ENCODE measurements around the gene SYT2. TPM values are rescaled to one million over a fixed set of nuclear protein-coding genes. Genes with fewer than 3 reads are reported as not detected.

Gene SYT2
- total RNA-seq, 1 experiment from 2014 or later: 0.69 TPM

- TF ChIP-seq EZH2 (IDR thresholded peaks at IDR 0.05; ENCODE audit: borderline replicate concordance, low read depth, low read length, poor library complexity, severe bottlenecking) (no peak), CTCF (conservative IDR thresholded peaks at IDR 0.05; ENCODE audit: low read depth, low read length) (no peak)
- no peaks in the 10 kb centered on the region for H3K9me3 ChIP-seq (ENCODE audit: low read depth, low read length, poor library complexity, severe bottlenecking)
- ChIA-PET CTCF (no interaction called here), POLR2A (ENCODE audit: low non-redundant PET) (no interaction called here)
- H3K27me3 ChIP-seq (replicated peaks; ENCODE audit: insufficient read depth, low read depth, low read length, poor library complexity): no peaks in the 10 kb centered on the region
- no TSS peak for BruUV-seq (replicated peaks)
- no peaks in the 10 kb centered on the region for H3K4me1 ChIP-seq (ENCODE audit: insufficient read depth, low read length, poor library complexity, severe bottlenecking)
- no peak overlapping the region for H3K27ac ChIP-seq (ENCODE audit: low read depth, low read length, poor library complexity, severe bottlenecking)
- H3K4me3 ChIP-seq (ENCODE audit: low read depth, low read length, poor library complexity, severe bottlenecking): no peak overlapping the region
- no peaks in the 10 kb centered on the region for H3K36me3 ChIP-seq (ENCODE audit: insufficient read depth, low read length, poor library complexity, severe bottlenecking)
- intact Hi-C loops (cut with micrococcal nuclease; ENCODE audit: unreplicated experiment): no loop called here
- DNase-seq (ENCODE audit: low spot score): peak; percentile 47
Observed at GRCh38 chr1:202671399-202671798, 38.9 kb downstream of the SYT2 start.

GRCh38 chr1:202665417-202665816, 44.8 kb downstream of the SYT2 start:
- Histone ChIP-seq H3K4me1 (ENCODE audit: insufficient read depth, low read length, poor library complexity, severe bottlenecking) (peaks cover 6% of the 10 kb centered on the region), H3K27ac (ENCODE audit: low read depth, low read length, poor library complexity, severe bottlenecking) (no peak overlapping the region), H3K9me3 (ENCODE audit: low read depth, low read length, poor library complexity, severe bottlenecking) (no peaks in the 10 kb centered on the region), H3K36me3 (ENCODE audit: insufficient read depth, low read length, poor library complexity, severe bottlenecking) (no peaks in the 10 kb centered on the region), H3K27me3 (replicated peaks; ENCODE audit: insufficient read depth, low read depth, low read length, poor library complexity) (peaks cover 11% of the 10 kb centered on the region), H3K4me3 (ENCODE audit: low read depth, low read length, poor library complexity, severe bottlenecking) (no peak overlapping the region)
- BruUV-seq (replicated peaks): no TSS peak
- POLR2A ChIA-PET (ENCODE audit: low non-redundant PET): no interaction called here
- intact Hi-C loops (cut with micrococcal nuclease; ENCODE audit: unreplicated experiment): no loop called here
- CTCF ChIA-PET: interaction anchor here (0.6 to 1.0 kb wide), 2 partner anchors 54 to 535 kb away, joined by 3 to 4 read pairs; no protein-coding TSS in a partner anchor
- TF ChIP-seq EZH2 (IDR thresholded peaks at IDR 0.05; ENCODE audit: borderline replicate concordance, low read depth, low read length, poor library complexity, severe bottlenecking) (no peak), CTCF (conservative IDR thresholded peaks at IDR 0.05; ENCODE audit: low read depth, low read length) (no peak)
- DNase-seq (ENCODE audit: low spot score): no peak

GRCh38 chr1:202664083-202664482, 46.2 kb downstream of the SYT2 start:
- no peak for DNase-seq (ENCODE audit: low spot score)
- POLR2A ChIA-PET (ENCODE audit: low non-redundant PET): no interaction called here

More at GRCh38 chr1:202664083-202664482, 46.2 kb downstream of the SYT2 start:
- Histone ChIP-seq H3K9me3 (ENCODE audit: low read depth, low read length, poor library complexity, severe bottlenecking) (no peaks in the 10 kb centered on the region), H3K4me1 (ENCODE audit: insufficient read depth, low read length, poor library complexity, severe bottlenecking) (peaks cover 6% of the 10 kb centered on the region), H3K27me3 (replicated peaks; ENCODE audit: insufficient read depth, low read depth, low read length, poor library complexity) (peaks cover 11% of the 10 kb centered on the region), H3K27ac (ENCODE audit: low read depth, low read length, poor library complexity, severe bottlenecking) (no peak overlapping the region), H3K36me3 (ENCODE audit: insufficient read depth, low read length, poor library complexity, severe bottlenecking) (no peaks in the 10 kb centered on the region), H3K4me3 (ENCODE audit: low read depth, low read length, poor library complexity, severe bottlenecking) (no peak overlapping the region)
- CTCF ChIA-PET: no interaction called here
- TF ChIP-seq EZH2 (IDR thresholded peaks at IDR 0.05; ENCODE audit: borderline replicate concordance, low read depth, low read length, poor library complexity, severe bottlenecking) (no peak), CTCF (conservative IDR thresholded peaks at IDR 0.05; ENCODE audit: low read depth, low read length) (no peak)
- no TSS peak for BruUV-seq (replicated peaks)
- intact Hi-C loops (cut with micrococcal nuclease; ENCODE audit: unreplicated experiment): no loop called here

Measured in A673 (cell line).